Amygdala (tissue), 56 donors: Measurements from ENCODE around the gene FAM120A.

ENCODE experiments used
- DNase-seq, 56 donors: peaks; one replicate each; lab custom pipeline; 2025; lab: John Stamatoyannopoulos, UW

Gene FAM120A

DNA sequence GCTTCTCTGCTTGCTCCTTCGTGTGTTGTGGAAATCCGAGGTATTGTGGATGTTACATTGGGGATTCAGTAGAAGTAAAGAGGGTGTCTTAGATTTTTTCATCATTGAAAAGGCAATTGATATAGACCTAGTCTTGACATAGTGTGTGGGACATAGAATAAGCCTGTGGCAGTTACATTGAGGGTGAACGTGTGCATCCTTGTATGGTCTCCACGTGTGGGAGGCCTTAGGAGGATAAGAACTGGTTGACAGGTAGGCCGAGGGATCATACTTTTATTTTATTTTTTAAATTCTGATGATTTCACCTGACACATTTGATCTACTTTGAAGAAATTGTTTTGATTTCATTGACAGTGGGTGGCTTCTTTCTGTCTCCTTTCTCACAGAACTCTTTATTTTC, 18.9 kb downstream of the FAM120A start:
- no peak for DNase-seq

DNA sequence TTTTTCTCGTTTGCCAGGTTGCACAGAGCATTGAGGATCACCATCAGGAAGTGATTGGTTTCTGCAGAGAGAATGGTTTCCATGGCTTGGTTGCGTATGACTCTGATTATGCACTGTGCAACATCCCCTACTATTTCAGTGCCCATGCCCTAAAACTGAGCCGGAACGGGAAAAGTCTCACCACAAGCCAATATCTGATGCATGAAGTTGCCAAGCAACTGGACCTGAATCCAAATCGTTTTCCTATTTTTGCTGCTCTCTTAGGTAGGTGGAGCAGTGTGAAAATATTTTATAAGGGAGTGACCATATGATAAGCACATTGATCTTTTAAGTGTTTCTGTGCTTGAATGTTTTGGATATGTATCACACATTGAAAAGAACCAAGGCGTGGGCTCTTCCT, 19.6 kb downstream of the FAM120A start:
- DNase-seq, result peak in 1 of 56 donors; percentile 17

DNA sequence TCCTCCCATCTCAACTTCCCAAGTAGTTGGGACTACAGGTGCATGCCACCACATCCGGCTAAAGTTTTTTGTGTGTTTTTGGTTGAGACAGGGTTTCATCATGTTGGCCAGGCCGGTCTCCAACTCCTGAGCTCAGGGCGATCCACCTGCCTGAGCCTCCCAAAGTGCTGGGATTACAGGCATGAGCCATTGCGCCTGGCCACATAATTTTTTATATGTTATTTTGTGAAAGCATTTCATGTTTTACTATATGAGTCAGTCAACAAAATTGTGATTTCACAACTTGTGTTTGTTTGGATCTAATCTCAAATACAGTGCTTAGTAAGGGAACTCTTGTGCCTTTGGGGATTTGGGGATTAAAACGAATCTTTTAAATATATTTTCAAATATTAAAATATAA, 21.9 kb downstream of the FAM120A start:
- DNase-seq, result no peak

DNA sequence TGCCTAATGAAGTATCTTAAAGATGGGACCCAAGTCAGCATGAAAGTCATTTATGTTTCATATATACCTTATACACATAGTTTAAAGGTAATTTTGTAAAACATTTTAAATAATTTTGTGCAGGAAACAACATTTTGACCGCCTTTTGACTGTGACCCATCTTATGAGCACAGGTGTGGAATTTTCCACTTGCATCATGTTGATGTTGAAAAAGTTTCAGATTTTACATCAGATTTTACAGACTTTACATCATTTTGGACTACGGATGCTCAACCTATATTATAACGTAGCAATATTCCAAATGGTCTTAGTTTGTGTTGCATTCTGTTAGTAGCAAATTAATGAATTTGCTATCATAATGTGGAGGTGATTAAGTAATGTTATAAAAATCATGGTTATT, 23.6 kb downstream of the FAM120A start:
- DNase-seq, result no peak

DNA sequence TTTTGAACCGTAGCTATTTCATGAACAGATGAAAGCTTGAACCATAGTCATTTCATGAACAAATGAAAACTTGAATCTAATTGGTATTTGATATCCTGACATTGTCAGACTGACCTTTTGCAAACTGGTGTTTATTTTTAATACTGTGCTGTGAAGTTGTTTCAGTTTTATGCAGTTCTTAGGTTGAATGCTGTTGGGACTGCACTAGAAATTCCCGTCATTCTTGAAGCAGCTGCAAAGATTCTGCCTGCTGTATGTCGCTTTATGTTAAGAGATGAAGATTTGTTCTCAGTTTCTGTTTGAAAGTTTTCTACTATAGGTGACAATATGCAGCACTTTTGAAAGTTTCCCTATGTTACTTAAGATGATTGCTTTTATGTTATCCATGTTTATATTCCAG, 24.4 kb downstream of the FAM120A start:
- DNase-seq, result no peak

DNA sequence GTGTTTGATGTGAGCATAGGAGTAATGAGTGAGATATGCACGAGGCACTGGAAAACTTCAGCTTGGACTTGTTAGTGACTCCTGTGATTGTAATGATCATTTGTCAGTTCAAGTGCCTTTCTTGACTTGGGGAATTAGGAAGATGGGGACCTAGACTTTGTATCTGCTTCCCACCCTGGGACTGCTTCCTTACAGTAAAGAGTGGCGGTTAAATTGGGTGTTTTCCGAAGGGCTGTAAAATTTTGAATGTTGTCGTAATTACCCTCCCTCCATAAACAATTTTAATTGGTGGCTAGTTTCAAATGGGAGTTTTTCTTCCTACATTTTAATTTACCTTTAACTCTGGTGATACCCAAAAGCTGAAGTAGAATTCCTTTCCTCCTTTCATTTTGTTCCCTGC, 25.4 kb downstream of the FAM120A start:
- no peak for DNase-seq

DNA sequence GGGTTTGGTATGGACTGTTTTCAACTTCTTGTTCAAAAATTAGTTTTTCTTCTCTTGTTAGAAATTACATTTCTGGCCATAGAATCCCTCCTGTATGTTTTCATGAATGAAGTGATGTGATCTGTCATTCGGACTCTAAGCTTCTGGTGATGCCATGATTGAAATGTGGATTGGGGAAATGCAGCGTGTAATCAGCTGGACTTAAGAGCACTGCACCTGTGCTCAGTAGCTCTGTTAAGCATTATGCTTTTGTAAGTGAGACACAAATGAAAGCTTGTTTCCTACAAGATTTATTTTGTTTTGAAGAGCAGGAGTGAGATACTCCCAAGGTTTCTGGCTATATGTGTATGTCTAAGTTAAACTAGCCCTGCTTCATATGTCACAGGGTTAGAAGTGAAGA, 25.9 kb downstream of the FAM120A start:
- no peak for DNase-seq

DNA sequence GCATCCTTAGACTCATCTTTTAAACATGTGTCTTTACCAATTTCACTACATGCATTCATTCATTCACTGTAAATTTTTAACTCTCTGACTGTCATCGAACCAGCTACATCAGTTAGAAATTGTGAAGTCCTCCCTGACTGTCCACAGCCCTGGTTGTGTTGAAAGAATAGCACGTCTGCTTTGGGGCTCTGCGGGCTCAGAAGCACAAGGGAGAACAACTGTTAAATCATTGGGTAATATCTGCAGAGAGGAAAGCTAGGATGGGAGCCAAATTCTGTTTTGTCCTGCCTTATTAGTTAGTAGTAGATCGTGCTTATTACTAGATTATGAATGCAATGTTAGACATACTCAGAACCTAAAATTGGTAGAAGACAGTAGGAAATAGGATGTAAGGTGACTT, 28.2 kb downstream of the FAM120A start:
- no peak for DNase-seq

DNA sequence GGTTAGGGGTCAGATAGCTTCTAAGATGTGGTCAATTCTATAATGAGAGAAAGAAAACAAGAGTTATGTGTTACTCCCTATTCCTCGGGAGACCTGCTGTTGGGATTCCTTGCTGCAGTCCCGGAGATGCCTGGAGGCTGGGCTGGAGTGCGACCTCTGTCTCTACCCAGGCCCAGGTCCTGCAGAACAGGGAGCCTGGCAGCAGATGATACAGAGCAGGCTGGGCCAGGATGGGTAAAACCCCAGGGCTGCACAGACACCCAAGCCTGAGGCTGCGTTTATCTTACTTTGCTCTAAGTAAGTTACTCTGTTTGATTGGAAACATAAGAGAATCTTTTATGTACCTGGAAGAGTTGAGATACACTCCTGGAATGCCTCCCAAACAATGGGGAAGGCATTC, 28.8 kb downstream of the FAM120A start:
- no peak for DNase-seq

DNA sequence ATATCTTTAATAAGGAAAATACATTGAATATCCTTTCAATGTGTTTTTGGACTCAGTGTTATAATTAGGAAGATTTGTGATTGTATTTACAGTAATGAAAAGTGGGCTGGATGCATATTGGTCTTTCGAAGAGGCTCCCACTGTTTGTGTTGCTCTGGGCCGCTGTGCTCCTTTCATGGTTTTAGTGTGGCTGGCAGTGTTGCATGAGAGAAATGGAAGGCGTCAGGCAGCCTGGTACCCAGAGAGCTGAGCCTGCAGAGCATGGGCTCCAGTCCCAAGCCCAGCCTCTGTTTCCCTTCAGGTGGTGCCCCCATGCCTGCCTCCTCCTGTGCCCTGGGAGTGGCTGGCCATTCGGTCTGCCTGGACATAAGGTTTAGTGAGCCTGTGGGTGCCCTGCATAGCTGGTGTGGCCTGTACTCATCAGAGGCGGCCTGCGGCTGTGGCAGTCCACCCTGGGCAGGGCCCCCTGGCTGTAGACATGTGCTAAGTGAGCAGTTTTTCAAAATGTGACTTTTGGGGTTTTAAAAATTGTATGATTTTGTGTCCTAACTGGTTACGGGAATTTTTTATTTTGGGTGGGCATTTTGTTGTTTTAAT, 29.3 kb downstream of the FAM120A start:
- DNase-seq, result no peak

DNA sequence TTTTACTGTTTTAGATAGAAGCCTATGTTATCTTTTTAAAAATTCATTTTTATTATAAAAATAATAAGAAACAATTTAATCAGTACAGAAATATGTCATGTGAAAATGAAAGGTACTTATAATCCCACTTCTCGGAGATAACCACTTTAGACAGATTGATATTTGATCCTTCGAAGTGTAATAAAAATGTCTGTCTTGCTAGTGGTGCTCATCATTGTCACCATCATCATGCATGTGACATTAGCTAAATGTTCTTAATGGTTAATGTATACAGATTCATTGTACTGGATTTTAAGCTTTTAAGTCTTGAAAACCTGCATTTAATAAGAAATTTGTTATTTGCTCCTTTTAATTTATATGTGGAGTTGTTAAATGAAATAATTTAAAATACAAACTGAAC, 32.0 kb downstream of the FAM120A start:
- no peak for DNase-seq

DNA sequence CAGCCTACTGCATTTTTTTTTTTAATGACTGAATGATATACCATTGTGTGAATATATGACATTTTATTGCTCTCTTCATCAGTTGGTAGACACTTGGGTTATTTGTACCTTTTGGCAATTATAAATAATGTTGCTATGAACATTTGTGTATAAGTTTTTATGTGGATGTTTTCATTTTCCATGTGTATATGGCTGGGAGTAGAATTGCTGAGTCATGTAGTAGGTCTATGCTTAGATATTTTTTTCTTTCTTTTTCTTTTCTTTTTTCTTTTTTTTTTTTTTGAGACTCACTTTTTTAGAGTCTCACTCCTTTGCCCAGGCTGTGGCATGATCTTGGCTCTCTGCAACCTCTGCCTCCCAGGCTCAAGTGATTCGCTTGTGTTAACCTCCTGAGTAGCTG, 34.8 kb downstream of the FAM120A start:
- no peak for DNase-seq

DNA sequence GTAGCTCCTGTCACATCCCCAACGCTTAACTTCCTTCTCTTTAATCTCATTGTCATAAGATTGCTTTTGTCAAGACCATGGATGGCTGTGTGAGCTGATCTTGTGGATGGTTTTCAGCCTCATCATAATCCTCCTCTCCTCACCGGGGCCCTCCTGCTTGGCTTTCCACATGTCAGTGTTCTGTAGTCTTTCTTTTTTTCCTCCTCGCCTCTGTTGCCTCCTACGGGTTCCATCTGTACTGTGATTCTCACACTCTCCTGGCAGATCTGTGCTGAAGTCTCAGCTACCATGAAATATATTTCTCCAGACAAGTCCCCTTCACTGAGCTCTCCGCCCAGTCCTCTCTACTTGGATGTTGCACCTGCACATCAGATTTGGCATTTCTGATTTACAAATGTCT, 36.8 kb downstream of the FAM120A start:
- peak in 8 of 56 donors; percentile 4 to 52 (median 30) for DNase-seq

DNA sequence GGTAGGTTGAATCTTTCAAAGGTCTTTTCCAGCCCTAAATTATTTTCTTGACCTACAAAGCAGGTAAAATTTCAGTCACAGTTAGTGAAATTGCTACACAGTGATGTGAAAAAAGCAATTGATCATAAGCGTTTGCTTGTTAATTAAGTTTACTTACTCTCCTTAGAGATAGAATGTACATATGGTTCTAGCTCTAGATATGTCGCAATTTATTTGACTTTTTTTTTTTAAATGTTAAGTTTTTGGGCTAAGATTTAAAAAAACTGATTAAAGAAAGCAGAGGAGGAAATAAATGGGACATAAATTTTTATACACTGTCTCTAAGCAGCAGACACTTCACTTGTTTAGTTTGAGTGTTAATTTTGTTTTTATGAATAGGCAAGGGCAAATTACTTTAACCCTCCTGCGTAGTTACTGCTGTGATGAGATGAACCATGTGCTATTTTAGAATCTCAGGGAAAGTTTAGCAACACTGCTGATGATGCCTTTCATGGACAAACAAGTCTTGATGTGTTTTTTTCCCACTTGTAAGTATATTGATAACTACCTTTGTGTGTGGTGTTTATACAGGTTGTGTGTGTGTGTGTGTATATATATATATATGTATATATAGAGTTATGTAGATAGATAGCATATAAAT, 40.2 kb downstream of the FAM120A start:
- no peak for DNase-seq

DNA sequence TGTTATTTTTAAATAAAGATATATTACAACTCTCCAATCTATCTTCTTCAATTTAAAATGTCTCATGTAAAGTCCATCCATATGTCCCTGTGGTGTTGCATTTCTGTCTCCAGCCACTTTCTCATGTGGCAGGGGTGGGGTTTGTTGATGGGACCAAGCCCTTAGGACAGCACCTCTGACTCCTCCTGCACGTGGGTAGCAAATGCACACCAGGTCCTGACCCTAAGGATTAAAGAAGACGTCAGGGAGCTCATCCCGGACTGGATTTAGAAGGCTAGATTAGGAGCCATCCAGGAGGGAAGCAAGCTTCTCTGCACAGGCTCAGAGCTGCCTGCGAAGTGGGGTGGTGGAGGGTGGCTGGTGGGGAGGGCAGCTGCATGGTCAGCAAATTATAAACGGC, 40.8 kb downstream of the FAM120A start:
- DNase-seq, result no peak

DNA sequence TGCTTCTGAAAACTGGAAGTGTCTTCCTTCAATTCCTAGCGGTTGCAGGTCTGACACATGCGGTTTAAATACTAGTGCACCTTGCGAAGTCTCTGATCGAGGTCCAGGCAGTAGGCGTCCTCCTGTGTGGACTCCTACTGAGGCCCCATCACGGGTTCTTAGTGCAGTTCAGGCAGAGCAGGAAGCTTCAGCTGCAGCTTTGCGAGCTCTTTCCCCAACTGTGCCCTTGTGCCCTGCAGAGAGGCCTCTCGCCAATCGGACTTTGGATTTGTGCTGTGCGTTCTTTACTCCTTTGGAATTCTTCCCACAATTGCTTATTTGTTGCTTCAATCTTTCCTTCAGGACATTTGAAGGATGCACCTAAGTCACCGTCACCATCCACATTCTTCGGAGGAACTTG, 42.5 kb downstream of the FAM120A start:
- DNase-seq, result no peak

DNA sequence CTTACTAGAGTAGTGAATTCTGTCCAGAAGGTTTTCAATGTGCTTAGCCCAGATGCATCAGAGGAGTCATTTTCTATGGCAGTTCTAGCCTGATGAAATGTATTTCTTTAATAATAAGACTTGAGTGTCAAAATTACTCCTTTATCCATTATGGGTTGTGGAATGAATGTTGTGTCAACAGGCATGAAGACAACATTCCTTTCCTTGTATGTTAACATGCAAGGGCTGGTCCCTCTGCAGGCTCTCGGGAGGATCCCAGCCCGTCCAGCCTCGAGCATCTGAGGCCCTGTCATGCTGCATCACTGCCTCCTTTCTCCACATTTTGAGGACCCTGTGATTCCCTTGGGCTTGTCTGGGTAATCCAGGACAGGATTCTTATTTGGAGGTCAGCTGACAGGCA, 44.8 kb downstream of the FAM120A start:
- DNase-seq, result no peak

DNA sequence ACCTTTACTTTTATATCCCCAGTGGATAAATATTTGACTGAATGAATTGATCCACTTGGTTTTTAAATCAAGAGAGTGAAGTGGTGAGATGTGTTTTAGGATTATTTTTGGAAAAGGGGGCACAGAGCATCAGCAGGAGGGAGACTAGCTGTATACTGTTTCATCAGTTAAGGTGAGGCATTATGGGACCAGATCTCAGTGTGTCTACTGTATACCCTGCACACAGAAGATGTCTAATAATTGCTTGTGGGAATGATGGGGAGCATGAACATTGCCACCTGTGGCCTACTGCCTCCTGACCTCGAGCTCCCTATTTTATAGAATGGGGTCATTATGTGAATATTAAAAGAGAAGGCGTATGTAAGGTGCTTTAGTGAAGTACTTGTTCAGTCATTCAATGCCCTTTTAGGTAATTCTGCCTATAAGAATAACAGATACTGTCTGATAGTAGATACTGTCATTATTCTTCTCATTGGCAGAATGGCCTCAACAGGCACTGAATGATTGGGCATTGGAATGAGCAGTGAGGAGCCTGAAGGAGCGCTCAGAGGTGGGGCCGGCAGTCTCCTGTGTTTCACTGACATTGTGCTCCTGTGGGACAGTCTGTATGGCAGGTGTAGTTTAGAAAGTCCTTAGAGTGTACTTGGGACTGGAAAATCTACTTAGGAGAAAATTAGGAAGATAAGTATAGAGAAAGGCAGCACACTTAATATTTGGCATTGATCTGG, 49.2 kb downstream of the FAM120A start:
- no peak for DNase-seq

DNA sequence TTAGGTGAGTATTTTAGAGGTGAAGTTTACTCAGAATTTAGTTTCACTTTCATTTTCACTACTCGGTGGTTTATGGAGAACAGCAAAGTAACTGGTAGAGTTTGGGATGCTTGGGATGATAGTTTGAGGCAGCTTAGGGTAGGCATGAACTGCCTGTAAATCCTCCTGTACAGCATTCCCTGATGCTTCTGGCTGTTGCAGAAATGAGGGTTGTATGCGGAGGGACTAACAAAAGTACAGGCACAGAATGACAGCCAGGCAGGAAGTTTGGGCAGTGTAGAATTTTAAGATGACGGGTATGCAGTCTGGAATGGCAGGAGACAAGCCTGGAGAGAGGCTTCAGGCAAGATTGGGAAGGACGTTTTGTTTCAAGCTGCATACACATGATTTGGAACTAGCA, 49.9 kb downstream of the FAM120A start:
- no peak for DNase-seq

DNA sequence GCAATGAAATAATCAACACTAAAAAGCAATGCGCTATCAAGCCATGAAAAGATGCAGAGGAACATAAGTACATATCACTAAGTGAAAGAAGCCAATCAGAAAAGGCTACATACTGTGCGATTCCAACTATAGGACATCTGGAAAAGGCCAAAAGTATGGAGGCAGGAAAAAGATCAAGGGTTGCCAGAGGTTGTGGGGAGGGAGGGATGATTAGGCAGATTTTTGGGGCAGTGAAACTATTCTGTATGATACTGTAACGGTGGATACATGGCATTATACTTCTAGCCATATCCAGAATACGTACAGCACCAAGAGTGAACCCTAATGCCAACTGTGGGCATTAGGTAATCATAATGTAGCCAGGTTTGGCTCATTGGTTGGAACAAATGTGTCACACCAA, 51.9 kb downstream of the FAM120A start:
- DNase-seq, result no peak

DNA sequence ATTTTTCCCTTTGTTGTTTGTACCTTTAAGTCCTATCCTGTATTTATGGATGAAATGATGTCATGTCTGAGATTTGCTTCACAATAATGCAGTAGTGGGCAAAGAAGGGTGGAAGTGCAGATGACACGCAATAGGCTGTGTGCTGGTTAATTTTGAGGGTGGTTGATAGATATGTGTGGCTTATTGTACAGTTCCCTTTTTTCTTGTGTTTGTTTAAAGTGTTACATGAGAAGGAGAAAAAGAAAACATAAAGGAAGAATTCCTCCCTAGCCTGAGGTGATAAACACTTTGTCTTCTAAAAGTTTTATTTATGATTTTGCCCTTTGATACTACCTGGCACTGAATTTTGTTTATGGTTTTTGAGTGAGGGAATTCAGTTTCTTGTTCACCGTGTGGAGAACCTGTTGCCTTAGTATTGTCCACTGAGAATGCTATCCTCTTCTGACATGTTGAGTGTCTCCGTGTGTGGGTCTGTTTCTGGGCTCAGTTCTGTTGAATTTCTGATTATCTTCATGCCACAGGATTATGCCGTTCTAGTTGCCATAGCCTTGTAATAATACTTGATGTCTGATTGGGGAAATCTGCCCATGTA, 54.2 kb downstream of the FAM120A start:
- DNase-seq, result no peak

DNA sequence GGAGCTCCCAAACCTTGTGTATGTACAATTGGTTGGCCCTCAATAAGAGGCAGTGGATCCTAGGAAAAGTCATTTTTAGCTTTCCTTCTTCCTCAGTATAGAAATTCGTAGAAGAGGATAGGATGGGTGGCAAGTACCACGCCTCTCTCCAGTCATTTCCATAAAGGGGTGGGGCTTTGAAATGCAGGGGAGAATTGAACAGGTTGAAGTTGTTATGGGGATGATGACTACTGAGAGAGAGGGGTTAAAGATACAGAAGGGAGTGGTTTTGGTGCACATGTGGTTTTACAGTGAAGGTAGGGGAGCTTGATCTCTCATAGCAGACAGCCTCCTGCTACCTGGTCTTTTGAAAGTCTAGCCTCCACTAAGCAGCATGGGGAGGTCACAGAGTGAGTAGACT, 56.3 kb downstream of the FAM120A start:
- DNase-seq, result no peak
